Stimulated activated CD8-positive, alpha-beta memory T cell treated with anti-CD3 and anti-CD28 coated beads, Interleukin-7, amount 100 ng/mL, for 1 hour (primary cell): ENCODE results near the gene ANKRD16.
A peak's percentile ranks its signal among the peaks of the same experiment; 100 is the strongest.
"Not testable (repeated sequence)": the region's sequence is repeated elsewhere in the genome, so short reads cannot be mapped to it uniquely, and the experiment has no call there.

Experiments used
- DNase-seq, 2 donors: peaks; one replicate each; pipeline ENCODE4 v3.0.0-alpha.2; 2020; ENCODE audit warnings: low read depth in 2 of 2

ANKRD16 gene

DNA sequence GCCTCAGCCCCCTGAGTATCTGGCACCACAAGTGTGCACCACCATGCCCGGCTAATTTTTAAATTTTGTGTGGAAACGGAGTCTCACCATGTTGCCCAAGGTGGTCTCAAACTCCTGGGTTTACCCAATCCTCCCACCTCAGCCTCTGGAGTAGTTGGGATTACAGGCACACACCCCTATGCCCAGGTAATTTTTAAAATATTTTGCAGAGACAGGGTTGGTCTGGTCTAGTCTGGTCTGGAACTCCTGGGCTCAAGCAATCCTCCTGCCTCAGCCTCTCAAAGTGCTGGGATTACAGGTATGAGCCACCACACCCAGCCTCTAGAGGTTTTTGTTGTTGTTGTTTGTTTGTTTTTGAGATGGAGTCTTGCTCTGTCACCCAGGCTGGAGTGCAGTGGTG is 53.5 kb downstream of the ANKRD16 start:
- DNase-seq = not testable (repeated sequence)

- DNase-seq = no peak
These were observed 54.1 kb downstream of the ANKRD16 start for GRCh38 chr10:5835446-5836095.

DNA sequence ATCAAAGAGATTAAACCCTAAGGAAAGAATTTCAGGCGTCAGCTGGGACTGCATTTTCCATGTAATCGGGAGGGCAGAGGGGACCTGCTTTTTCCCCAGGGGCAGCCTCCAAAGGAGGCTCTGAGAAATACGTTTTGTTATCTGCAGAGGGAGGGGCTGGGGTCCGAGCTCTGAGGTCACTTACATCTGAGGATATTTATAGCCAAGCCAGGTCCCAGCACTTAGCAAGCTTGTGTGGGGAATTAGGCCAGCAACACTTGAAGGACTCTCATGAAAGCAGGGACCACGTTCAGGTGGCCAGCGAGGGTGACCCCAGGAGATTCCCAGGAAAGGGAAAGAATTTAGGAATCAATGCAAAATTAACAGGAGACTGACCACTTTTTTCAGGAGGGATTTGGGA is 55.9 kb downstream of the ANKRD16 start:
- no peak for DNase-seq

DNA sequence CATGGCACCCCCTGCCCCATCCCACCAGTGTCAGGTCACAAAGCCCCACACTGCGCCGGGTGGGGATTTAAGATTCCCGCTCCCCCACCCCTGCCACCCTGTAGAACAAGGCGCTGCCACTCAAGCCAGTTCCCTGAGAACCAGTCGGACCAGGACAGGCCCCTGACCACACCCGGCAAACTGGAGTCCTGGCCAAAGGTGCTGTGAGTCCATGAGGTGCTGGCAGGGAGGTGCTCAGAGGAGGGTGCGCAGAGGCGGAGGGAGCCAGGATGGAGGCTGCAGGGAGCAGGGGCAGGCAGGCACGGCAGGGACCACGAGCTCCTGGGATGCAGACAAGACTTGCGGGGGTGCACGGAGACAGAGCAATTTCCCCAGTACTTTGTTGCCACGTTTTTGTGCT is 56.7 kb downstream of the ANKRD16 start:
- DNase-seq = no peak

DNA sequence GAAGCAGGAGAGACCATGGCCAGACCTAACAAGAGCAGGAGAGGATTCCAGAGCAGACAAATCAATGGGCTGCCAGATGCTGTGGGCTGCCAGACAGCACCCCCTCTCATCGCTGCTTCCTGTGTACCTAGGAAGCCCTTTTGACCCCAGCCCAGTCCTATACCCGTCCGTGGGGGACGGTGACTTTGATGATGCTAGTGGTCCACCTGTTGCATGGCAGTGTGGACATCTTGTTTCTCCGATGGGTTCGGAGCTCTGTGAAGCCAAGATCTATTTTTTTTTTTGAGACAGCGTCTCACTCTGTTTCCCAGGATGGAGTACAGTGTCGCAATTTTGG is 58.3 kb downstream of the ANKRD16 start:
- DNase-seq = no peak

DNA sequence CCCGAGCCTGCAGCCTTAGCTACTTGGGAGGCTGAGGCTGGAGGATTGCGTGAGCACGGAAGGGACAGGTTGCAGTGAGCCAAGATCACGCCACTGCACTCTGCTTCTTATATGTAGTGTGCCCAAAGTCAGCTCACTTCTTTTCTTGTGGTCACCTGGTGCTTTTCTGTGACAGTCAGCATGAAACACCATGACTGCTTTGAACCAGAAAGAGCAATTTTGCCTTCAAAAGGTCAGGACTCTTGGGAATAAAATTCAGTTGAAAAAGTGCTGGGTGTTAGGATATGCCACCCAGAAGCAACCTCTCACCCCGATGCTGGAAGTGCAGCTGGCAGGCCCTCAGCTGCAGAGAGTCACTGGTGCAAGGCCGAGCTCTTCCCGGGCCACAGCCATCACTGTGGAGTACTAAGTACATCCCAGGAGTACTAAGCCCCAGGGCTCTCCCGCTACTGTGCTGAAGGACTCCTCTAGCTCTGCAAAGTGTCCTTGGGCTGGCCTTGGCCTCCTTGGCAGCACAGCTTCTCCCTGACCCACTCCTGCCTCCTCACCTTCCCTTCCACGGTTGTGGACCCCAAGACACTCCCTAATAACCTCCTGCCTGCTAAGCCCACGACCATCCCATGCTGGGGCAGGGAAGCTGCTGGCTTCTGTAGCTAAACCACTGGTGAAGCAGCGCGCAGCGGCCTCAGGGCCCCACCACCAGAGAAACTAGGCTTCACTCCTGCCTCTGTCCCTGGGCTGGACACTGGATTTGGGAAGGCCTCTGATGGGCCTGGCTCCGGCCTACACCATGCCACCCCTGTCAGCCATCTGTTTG is 58.9 kb downstream of the ANKRD16 start:
- no peak for DNase-seq

DNA sequence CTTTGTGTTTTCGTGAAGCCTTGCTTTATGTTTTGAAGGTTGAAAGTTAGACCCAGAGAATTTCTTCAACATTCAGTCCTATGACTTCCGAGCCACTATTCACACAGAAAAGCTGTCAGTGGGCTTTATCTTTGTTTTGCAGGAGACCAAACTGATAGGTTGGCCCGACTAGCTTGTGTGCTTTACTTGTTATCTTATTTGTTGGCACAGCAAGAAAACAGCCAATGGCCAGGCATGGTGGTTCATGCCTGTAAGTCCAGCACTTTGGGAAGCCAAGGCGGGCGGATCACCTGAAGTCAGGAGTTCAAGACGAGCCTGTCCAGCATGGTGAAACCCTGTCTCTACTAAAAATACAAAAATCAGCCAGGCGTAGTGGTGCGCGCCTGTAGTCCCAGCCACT is 60.4 kb downstream of the ANKRD16 start:
- no peak for DNase-seq

DNA sequence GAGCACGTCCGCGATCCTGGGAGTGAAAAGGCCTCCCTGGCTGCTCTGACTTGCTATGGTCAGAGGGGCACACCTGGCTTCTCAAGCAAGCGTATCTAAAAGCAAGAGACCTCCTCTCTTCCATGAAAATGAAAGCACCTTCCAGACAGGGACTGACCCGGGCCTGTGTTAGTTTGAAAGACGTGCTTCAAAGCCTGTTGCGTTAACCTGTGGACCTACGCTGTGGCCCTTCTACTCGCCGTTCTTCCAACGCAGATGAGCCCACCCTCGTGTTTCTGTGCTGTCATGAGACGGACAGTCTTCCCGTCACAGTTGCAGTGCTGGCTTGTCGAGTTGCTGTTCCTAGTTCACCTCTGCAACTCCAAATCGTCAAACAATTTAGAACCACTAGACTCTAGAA is 61.0 kb downstream of the ANKRD16 start:
- no peak for DNase-seq

DNA sequence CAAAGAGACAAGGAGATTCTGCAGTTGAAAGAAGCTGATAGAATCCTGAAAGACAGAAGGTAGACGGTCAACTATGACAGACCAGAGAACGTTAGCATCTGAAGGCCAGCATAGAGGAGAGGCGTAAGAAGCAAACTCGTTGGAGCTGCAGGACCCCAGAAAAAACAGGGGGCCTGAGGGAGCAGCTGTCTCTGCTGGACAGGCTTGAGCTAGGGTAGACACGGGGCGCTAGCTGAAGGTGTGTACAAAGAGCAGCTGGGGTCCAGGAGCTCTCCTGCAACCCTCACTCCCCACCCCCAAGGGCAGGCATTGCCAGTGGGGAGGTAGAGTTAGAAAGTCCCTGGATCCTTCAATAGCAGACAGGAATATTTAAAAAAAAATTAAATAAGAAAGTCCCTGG is 61.9 kb downstream of the ANKRD16 start:
- no peak for DNase-seq

DNA sequence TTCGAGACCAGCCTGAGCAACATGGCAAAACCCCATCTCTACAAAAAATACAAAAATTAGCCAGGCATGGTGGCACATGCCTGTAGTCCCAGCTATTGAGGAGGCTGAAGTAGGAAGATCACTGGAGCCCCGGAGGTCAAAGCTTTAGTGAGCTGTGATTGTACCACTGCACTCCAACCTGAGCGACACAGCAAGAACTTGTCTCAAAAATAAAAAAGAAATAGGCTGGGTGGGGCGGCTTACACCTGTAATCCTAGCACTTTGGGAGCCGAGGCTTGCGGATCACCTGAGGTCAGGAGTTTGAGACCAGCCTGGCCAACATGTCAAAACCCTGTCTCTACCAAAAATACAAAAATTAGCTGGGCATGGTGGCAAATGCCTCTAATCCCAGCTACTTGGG is 63.2 kb downstream of the ANKRD16 start:
- DNase-seq = not testable (repeated sequence)

DNA sequence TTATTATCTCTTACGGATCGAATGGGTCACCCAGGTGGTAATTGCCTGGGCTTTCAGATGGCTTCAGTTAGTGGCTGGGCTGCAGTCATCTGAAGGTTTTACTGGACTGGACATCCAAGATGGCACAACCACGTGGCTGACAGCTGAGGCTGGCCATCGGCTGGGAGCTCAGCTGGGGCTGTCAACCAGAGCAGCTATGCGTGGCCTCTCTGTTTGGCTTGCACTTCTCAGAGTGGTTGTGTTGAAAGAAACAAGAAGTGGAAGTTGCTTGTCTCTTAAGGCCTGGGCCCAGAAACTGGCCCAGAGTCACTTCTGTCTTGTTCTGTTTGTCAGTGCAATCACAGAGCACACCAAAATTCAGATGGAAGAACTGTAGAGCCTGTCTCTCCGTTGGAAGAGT is 70.8 kb downstream of the ANKRD16 start:
- no peak for DNase-seq

DNA sequence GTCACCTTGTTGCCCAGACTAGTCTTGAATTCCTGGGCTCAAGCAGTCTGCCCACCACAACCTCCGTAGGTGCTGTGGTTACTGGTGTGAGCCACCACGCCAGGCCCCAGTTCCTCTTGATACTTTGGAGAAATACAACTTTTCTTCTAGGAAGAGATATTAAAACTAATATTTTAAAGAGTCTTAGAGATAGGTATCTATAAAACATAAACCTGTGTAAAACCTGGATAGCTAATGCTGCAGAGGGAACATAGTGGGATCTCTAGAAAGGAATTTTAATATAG is 71.7 kb downstream of the ANKRD16 start:
- DNase-seq = no peak

- DNase-seq = no peak
These were observed 72.2 kb downstream of the ANKRD16 start for GRCh38 chr10:5817322-5818047.

DNA sequence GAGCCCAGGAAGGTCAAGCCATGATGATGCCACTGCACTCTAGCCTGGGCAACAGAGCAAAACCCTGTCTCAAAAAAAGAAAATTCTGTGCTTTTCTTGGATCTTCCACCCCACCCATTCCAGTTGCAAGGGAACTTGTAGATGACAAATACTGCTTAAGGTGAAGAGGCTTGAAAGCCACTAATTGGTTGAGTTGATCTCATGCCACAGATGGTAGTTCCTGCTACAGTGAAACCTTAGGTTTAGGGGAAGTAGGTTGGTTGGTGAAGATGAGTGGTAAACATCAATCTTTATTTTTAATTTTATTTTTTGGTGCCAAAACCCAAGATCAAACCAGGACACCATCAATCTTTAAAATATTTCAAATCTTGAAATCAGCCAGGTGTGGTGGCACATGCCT is 73.5 kb downstream of the ANKRD16 start:
- DNase-seq = no peak

DNA sequence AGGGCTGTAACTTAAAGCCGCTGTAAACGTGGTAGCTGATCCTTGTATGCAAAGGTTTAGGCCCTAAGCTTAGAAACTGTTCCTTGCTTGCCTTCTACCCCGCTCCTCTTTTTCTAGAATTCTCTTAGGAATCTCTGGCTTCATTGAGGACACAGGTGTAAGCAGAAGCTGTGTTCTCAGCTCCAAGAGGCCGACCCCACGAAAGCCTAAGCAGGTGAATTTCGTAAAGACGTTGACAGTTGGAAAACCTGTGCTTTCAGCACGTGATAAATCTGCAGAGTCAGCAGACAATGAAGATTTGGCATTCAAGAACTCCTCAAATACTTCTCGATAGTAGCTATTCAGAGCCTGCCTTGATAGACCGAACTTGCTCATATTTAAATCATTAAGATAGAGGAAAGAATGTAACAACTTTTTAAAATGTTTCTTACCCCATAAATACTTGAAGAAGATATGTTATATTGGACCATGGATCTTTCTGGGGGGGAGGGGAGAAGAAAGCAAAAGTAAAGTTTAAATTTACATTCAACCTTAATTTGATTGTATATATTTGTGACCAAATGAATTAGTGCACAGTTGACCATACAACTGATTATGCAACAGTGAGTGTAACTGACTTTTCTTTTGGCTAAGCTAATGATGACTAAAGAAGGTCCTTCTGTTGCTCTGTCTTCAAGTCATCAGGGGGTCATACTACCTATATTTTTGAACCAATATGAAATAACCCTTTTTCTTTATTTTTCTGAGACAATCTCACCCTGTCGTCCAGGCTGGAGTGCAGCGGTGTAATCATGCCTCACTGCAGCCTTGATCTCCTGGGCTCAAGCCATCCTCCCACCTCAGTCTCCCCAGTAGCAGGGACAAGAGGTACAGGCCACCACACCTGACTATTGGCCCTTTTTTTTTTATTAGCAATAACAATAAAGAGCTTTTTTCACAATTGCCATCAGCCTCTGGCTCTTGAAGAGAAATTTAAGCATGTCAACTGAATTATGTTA is 75.3 kb downstream of the ANKRD16 start:
- no peak for DNase-seq

- DNase-seq = peak; percentile 93
These were observed 76.2 kb downstream of the ANKRD16 start, which contains the start of gene GDI2 for GRCh38 chr10:5813341-5814109. GDI2 (minus strand) TSS chr10:5813434; CDS start chr10:5813258, 176 bp downstream.

DNA sequence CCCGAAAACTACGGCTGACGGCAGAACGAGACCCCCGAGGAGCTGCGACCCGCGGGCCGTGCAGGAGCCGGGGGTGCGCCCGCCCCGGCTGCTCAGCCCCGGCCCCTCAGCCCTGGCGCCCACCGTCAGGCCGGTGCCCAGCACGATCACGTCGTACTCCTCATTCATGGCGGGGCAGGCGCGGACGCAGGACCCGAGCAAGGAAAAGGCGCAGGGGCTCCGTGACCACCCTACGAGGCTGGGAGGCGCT is 76.7 kb downstream of the ANKRD16 start:
- peak in 1 of 2 donors; percentile 2 for DNase-seq

GRCh38 chr10:5812283-5813090 is 77.2 kb downstream of the ANKRD16 start:
- DNase-seq = peak; percentile 9 to 30
